RCC 7860 (cell line): ENCODE measurements around the gene ITPRID1.

Experiments
- DNase-seq: peaks from one replicate; pipeline ENCODE4 v3.0.0-alpha.2; 2015; ENCODE audit warnings: low spot score
- FAIRE-seq: peaks from 2 replicates; lab custom pipeline; 2012; peaks lifted over from hg19 to GRCh38; lab: Jason Lieb, UNC

ITPRID1 gene

DNA sequence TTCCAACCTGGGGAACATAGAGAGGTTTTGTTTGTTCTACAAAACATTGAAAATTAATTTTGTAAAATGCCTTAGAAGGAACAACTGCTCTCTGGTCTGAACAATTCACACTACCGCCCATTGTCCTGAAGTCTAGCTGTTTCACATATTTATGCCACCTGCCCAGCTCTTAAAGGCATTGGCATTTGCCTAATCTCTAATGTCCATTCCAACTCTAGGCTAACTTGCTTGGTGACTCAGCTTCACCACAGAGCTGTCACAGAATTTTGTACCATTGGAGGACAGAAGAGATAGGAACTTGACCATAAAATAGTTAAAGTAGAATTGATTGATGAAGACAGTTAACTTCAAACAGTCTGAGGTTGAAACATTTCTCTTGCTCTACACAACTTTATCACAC is 119.6 kb downstream of the ITPRID1 start:
- no peak for FAIRE-seq

DNA sequence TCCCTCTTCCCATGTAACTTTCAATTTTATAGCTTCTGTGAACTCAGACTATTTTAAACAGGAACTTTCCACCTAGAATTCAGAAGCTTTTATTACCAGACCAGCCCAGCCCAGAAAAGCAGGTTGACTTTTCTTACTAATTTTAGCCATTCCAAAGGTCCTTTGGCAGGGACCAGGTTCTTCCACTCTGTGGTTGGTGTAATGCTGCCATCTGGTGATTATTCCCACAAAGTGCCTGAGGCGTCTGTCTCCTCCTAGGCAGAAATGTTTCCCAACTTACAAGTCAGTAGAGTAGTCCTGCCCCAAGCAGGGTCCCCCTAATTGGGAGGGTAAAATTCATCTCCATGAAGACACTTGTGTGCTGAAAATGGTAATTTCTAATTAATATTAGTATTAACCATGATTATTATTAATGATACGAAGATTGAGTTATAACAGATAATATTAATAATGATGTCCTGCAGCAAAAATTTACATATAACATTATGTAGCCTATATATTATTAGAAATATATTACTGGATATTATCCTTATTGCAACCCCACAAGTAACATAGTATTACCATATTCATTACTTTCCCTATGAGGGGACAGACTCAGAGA is 120.1 kb downstream of the ITPRID1 start:
- DNase-seq: peak; percentile 22
- no peak for FAIRE-seq

More for the DNA sequence above, 119.6 kb downstream of the ITPRID1 start:
- no peak for DNase-seq

DNA sequence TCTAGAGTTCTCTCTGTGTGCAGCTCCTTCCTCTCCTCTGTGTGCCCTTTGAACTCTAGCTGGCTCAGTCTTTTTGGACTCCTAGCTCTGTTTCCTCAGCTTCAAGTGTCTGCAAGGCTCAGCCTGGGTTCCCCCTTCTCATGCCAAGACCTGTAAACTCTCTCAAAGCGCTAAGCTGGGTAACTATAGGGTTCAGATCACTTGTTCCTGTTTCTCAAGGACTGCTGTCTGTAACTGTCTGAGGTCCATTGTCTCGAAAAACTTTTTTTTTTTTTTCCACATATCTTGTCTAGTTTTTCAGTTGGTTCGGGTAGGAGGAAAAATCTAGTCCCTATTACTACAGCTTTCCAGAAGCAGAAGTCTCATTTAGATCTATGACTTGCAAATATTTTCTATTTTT is 126.5 kb downstream of the ITPRID1 start:
- FAIRE-seq (no peak), DNase-seq (no peak)

DNA sequence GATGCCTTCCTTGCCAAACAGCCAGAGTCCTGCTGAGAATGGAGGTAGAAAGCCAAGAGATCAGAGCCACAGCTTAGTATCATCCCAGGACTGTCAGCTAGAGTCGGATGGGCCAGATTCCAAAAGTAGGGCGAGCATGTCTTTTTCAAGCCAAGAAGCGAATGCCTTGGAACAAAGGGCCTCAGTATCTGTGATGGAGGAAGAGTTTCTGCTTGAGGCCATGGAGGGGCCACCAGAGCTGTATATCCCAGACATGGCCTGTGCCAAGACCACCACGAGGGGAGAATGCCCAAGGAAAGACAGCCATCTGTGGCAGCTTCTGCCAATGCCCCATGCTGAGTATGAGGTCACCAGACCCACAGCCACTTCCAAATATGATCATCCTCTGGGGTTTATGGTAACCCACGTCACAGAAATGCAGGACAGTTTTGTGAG is 128.8 kb downstream of the ITPRID1 start:
- no peak for FAIRE-seq
- DNase-seq: no peak

DNA sequence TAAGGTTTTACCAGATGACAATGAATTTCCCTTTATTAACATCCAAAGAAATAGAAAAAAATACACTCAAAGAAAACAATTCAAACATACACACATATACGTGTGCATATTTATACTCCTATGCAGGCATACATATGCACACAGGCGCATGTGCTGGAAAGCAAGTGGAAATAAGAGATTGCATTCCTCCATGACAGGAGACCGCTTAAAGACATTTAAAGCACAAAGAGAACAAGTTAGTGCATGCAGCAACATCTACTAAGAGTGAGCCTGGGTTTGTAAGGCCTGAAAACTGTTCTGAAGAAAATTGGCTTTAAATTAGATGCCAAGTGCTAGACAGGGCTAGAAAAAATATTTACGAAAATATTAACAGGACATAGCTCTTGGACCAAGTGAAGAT is 133.1 kb downstream of the ITPRID1 start:
- DNase-seq (no peak), FAIRE-seq (no peak)

DNA sequence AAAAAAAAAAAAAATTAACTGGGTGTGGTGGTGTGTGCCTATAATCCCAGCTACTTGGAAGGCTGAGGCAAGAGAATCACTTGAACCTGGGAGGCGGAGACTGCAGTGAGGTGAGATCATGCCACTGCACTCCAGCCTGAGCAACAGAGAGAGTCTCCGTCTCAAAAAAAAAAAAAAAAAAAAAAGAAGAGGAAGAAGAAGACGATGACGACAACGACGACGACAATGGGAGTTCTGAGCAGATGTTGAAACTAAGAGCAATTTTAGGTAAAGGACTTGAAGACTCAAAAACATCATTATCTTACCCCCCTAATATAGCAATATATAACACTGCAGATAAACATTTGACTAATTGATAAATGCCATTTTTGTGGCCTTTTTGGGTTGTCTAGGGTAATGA is 133.6 kb downstream of the ITPRID1 start:
- DNase-seq (no peak), FAIRE-seq (no peak)

DNA sequence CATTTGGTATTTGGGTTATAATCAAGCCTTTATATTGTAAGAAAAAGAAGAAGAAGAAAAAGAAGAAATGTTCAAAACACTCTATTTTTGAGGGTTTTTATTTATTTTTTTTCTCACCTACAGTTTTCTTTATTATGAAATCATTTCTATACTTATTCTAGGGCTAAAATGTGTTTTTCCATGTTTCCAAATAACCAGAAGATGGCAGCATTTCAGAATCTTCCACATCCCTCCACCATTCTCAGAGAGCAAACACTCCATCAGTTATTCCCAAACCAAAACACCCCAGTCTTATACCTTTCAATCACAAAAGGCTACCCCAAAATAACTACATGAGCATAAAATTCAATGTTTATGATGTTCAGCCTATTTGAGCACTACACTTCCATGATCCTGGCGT is 134.4 kb downstream of the ITPRID1 start:
- DNase-seq (no peak), FAIRE-seq (no peak)

DNA sequence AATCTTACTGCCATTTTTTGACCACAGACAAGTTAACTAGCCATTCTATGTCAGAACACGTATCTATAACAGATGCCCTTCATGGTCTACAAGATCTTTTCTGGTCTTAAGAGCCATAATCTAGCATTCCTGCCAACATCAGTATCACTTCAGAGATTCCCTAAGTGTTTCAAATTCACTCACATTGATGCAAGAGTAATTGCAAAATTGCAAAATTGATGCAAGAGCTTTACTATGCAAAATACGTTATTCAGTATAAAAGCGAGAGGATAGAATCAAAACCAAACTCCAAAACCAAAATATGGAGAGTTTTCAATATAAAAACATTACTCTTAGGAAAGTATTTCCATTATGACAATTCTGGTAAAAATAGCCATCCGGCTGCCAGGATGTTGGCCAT is 135.0 kb downstream of the ITPRID1 start:
- FAIRE-seq (no peak), DNase-seq (no peak)

DNA sequence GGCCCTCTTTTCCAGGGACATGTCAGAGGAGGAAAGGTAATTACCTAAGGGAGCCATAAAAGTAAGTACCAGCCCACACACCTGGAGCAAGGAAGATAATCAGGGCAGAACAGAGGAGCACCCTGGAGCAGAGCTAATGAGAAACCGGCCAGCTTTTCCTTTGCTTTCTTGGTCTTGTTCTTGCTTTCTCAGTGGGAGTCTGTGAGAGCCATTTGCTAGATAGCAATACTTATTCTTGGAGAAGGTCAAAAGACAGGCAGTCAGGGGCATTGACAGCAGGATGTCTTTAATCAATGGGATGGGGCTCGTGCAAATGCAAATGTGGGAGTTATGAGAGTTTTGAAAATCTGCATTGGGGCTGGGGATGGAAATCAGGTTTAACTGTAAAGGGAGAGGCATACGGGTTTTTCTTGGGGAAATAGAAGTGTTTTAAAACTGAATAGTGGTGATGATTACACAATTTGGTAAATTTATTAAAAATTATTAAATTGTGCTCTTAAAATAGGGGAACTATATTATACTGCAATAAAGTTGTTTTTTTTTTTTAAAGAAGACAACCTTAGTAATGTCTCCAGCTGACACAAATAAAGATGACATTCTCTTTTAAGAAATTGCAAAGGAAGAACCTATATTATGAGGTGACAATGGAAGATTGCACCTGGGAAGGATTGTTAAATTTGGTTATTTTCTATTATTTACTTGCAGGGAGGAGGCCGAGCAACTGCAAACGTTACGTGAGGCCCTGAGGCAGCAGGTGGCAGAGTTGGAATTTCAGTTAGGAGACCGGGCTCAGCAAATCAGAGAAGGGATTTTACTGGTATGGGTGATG is 137.6 kb downstream of the ITPRID1 start:
- FAIRE-seq (no peak), DNase-seq (no peak)

DNA sequence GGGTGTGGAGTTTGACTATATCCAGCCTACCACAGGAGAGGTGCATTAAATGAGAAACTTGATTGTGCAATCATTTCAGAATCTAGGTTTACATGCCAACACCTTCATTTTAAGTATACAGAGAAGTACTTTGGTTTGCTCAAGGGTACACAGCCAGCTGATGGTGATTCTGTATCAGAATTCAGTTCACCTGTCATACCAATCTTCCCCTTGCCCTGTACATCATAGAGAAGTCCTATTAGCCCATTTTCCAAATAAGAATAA is 138.1 kb downstream of the ITPRID1 start:
- DNase-seq: no peak
- no peak for FAIRE-seq

DNA sequence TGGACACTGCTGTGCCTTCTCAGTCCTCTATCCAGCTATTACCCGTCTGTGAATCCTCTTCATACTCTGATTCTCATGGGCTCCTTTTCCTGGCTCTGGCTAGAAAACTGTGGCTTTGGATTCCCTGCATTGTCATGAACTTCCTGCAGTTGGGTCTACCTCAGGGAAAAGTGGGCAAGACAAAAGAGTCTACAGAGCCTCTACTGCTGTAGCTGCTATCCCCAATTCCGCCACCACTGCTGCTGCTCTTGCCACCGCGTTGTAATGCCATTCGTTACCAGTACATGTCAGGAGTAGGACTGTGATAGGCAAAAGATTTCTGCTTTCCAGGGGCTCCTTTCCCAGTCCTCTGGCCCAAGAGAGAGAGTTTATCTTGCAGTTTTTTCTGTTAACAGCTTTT is 149.2 kb downstream of the ITPRID1 start:
- no peak for FAIRE-seq

DNA sequence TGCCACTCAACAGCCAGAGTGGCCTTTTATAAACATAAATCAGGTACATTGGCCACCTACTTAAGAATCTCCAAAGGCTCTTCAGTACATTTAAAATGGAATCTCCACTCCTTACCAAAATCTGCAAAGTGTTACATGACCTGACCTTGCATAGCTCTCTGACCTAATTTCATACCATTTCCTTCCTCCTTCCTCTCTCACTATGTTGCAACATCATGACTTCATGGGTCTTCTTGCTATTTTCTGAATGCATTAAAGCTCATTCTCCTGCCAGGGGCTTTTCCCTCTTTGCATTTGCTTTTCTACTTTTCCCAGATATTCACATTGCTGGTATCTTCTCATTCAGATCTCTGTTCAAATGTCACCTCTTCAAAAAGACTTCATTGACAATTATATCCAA is 151.0 kb downstream of the ITPRID1 start:
- DNase-seq (no peak), FAIRE-seq (no peak)

More for the DNA sequence above, 149.2 kb downstream of the ITPRID1 start:
- DNase-seq: no peak

DNA sequence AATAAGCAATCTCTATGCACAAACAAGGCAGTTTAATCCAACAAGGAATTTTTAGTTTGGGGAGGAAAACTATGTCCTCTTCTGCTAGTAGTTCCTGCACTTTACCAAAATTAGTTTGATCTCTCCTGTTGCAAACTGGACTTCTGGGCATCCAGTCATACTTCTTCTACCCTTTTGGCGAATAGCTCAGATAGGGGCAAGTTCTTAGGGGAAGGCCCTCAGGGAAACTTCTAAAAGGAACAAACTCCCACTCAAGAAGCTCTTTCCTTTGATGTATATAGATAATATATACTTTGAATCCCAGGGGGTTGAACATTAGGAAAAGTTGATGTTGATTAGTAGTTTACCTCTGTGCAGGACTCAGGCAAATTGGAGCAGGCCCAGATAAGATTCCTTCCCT is 151.7 kb downstream of the ITPRID1 start:
- DNase-seq (no peak), FAIRE-seq (no peak)

DNA sequence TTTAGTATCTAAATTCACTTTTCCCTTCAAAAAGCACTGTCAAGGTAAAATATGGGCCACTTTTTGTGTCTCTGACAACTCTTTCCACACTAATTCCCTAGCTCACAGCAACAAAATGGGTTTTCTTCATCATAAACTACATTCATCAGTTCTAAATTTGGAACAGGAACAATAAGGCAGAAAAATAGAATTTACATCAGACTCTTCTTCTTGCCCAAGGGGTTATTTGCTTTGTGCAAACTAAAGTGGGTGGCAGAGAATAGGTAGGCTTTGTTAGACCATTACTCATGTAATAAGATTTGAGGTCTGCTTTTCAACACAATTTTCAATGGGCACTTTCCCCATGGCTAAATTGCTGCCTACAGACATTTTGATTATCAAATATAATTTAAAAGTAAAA is 155.6 kb downstream of the ITPRID1 start:
- FAIRE-seq: no peak
- DNase-seq: no peak

DNA sequence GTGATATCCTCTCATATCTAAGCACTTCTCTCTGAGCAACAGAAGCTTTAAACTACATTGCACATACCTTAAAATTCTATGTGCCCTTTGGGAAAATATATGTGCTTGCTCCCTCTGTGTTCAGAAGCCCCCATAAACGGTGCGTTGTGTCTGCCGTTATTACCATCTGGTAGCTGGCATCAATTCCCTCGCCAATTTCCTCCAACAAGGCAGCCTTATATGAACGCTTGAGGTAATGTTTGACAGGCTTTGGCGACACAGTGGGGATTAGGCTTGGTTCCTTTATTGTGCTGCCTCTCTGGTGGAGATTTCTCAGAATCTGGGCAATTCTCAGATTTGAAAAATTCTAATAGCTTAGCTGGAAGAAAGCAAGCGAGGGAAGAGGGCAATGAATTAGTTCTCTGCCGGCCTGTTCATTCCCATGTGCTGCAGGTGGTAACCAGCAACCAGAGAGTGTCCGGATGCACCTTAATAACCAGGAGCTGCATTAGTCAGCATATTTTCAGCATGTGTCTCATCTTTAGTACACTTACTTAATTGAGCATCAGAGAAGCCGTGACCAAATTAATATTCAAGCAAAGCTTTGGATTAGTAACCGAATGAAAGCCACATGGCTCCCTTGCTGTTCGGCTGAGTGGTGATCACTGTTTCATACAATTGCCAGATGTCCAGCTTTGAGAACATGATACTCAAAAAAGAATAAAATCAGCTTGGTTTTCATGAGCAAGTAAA is 165.8 kb downstream of the ITPRID1 start:
- FAIRE-seq (no peak), DNase-seq (no peak)

DNA sequence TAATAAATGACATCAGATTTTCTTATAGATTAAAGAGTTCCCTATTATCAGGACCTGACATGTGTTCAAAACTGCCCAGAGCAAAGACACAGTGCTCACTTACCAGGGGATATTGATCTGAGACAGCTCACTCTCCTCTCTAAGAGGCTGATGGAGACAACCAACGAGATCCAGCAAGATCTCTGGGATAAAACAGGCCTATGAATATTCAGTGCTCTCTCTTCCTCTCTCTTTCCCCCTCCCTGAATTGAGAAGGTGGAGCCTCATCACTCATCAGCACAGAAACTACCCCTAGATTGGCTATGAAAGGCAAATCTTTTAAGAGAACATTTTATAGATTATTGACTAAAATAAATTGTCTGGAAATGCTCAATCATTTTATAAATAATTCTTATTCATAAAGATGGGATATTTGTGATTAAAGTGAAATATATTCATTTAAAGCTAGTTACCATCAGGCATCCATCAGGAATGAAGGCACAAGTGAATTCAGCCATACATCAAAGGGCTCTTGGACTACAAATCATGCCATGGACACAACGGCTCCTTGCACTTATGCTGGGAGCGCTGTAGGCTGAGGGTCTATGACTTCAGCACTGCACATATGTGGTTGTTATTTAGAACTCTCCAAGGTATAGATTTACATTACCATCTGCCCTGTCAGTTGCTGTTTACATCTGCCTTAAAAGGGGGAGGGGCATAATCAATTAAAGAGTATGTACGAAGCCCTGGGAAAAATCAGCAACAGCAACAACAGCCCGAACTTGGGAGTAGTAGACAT is 169.7 kb downstream of the ITPRID1 start:
- FAIRE-seq (no peak), DNase-seq (no peak)

DNA sequence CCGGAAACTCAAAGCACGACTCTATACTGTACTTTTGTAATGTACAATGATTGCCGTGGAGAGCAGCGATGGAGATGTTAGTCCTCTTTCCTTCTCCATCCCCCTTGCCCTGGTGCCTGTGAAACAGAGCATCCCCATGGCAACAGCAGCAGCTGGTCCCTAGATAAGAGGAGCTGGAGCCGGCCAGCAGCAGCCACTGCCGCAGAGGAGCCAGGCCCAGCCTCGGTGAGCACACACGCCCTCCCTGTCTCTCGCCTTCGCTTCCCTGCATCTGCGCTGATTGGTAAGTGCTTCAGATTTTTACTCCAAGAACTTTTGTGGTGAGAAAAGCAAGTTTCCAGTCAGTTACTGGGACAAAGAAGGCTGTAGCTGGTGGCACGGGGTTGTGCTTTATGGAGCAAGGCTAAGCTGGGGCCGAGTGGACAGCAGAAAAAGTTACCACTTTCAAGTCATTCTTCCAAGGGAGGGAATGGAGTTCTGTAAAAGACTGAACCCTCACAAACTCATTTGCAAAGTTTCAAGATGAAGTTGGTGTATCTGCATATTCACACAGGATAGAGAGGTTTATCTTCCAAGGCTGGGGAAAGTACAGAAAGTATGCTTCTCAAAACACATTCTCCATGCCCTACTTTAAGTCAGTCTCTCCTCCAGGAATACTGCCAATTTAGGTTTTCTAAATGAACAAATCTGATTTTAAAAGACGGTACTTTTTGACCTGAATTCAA is 173.3 kb downstream of the ITPRID1 start, which contains the start of gene PPP1R17:
TSS of gene PPP1R17 (plus strand) at position 192 of the 725 bp plus-strand sequence. CDS start 5,227 bp downstream, outside the sequence.
- FAIRE-seq (no peak), DNase-seq (no peak)

DNA sequence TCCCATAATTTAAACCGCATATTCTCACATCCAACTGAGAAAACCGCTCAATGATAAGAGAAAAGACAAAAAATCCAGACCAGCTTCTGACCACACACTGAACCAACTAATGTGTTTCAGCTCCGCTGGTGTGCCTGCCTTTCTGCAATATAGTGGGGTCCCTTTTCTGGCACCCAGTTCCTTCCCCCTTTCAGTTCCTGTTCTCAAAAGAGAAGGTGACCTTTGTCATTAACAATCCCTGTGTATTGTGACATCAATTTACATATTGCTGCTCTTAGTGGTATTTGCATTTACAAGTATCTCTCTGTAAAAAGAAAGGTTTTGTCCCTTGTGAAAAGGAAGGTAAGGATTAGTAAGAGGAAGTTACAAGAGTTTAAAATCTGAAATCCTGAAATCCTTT is 174.5 kb downstream of the ITPRID1 start:
- DNase-seq (no peak), FAIRE-seq (no peak)

DNA sequence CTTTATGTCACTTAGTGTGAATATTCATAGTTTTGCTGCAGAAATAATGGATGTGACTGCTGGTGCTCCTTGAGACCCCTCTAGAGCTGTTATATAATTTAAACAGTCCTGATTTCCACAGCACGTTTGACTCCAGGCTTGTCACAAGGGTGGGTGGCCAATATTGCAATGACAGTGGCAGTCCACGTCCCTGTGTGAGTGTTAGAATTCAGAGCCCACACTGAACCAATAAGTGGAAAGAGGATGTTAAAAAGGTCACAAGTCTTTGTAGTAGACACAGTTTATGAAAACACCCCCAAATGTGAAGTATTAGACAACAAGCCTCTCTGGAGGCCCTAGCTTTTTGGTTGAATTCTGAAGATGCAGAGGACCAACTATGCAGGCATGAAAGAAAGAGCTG is 175.1 kb downstream of the ITPRID1 start:
- no peak for DNase-seq
- no peak for FAIRE-seq

DNA sequence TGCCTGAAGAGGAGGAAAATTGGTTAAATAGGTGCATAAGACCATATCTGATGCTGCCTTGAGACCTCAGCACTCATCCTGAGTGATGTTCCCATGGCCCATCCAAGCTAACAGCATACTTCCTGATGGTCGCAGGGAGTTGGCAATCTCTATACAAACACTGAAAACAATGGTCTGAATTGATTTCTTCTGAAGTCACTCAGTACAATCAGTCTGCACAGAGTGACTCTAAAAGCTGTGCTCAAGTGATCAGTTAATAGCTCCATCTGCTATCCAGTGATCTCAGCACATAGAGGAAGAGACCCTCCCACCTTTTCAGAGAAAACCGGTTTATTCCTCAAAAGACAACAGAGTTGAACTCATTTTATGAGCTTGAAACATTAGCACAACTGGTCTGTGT is 177.0 kb downstream of the ITPRID1 start:
- no peak for FAIRE-seq
- no peak for DNase-seq

DNA sequence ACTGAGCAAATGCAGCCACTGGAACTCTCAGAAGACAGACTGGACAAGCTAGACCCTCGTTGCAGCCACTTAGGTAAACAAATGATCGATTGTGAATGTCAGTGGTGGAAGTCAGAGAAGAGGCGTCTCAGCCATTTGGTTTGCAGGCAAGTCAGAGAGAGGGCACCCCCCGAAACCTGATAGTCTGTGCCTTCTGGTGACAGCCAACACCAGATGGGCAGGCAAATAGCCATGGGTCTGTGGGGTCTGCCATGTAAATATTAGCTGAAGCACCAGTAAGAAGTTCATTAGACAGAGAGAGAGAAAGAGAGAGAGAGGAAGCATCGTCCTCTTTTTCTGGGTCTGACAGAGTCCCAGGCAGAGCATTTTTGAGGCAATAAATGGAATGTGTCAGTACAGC is 178.6 kb downstream of the ITPRID1 start:
- no peak for DNase-seq
- FAIRE-seq: no peak
